ENCODE results near the gene SNX11.

Gene SNX11

DNA sequence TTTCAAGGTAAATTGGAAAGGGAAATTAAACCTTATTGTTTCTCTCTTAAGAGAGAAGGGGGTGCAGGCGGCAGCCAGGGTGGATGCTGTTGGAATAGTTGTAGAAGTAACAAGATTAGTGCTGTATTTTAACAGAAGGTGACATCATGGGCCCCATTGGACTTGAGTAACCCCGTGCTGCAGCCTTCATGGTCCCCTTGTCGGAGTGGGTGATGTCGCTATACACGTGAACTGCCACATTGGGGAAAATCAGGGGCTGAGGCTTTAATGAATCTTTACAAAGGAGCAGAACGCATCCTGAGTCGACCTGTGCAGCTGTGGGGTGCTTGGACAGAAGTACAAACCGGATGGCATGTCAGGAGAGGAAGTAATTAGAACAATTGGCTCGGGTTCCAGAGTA is 3.2 kb downstream of the SNX11 start:
- TF ChIP-seq, protein P1, sequence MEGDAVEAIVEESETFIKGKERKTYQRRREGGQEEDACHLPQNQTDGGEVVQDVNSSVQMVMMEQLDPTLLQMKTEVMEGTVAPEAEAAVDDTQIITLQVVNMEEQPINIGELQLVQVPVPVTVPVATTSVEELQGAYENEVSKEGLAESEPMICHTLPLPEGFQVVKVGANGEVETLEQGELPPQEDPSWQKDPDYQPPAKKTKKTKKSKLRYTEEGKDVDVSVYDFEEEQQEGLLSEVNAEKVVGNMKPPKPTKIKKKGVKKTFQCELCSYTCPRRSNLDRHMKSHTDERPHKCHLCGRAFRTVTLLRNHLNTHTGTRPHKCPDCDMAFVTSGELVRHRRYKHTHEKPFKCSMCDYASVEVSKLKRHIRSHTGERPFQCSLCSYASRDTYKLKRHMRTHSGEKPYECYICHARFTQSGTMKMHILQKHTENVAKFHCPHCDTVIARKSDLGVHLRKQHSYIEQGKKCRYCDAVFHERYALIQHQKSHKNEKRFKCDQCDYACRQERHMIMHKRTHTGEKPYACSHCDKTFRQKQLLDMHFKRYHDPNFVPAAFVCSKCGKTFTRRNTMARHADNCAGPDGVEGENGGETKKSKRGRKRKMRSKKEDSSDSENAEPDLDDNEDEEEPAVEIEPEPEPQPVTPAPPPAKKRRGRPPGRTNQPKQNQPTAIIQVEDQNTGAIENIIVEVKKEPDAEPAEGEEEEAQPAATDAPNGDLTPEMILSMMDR (IDR thresholded peaks at IDR 0.05; ENCODE audit: insufficient read depth, low read depth, low read length, missing control alignments): no peak

GRCh38 chr17:48111937-48112241 is 4.3 kb downstream of the SNX11 start:
- peak overlapping the region; percentile 65 for H3K4me3 ChIP-seq (ENCODE audit: low read depth, low read length)
- TF ChIP-seq, protein P1 (IDR thresholded peaks at IDR 0.05; ENCODE audit: insufficient read depth, low read depth, low read length, missing control alignments): no peak
- no peak for DNase-seq (ENCODE audit: low read depth)

More for the DNA sequence above, 3.2 kb downstream of the SNX11 start:
- DNase-seq (ENCODE audit: low read depth): peak; percentile 52
- H3K4me3 ChIP-seq (ENCODE audit: low read depth, low read length): peak overlapping the region; percentile 89

GRCh38 chr17:48113201-48113676 is 5.7 kb downstream of the SNX11 start:
- peak overlapping the region; percentile 65 for H3K4me3 ChIP-seq (ENCODE audit: low read depth, low read length)
- TF ChIP-seq, protein P1 (IDR thresholded peaks at IDR 0.05; ENCODE audit: insufficient read depth, low read depth, low read length, missing control alignments): no peak
- peak; percentile 90 for DNase-seq (ENCODE audit: low read depth)

DNA sequence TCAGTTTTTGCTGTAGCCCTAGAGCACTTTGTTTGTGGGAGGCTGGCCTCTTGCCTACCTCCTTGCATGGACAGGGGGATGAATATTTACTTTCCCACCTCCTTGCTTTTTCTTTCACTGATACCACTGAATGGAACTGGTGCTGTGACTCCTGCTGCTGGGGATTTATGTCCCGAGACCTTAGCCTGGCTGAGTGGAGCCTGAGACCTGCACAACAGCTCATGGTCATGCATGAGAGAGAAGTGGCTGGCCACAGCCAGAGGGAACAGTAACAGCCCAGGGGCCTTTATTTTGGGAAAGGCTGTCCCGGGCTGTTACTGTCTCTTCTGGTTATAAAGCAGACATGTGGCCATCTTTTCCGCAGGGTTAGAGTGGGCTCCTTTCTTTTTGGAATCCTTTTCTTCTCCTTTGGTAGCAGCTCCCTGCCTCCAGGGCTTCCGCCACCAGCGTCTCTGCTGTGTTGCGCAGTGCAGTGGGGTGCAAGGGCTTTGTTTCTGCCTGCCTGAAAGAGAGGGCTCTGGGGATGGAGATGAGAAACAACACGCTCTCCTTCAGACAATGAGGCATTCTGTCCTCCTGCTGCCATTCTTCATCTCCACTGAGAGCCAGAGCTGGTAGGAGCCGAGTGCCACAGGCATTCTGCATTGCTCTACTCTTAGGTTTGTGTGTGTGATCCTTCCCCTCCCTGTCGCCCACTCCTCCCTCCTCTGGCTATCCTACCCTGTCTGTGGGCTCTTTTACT is 14.5 kb downstream of the SNX11 start:
- H3K4me3 ChIP-seq (ENCODE audit: low read depth, low read length): no peak overlapping the region
- TF ChIP-seq, protein P1 (IDR thresholded peaks at IDR 0.05; ENCODE audit: insufficient read depth, low read depth, low read length, missing control alignments): no peak
- DNase-seq (ENCODE audit: low read depth): no peak

- DNase-seq (ENCODE audit: low read depth): no peak
- TF ChIP-seq, protein P1 (IDR thresholded peaks at IDR 0.05; ENCODE audit: insufficient read depth, low read depth, low read length, missing control alignments): no peak
- no peak overlapping the region for H3K4me3 ChIP-seq (ENCODE audit: low read depth, low read length)
These were observed 15.1 kb downstream of the SNX11 start for GRCh38 chr17:48122665-48123045.

DNA sequence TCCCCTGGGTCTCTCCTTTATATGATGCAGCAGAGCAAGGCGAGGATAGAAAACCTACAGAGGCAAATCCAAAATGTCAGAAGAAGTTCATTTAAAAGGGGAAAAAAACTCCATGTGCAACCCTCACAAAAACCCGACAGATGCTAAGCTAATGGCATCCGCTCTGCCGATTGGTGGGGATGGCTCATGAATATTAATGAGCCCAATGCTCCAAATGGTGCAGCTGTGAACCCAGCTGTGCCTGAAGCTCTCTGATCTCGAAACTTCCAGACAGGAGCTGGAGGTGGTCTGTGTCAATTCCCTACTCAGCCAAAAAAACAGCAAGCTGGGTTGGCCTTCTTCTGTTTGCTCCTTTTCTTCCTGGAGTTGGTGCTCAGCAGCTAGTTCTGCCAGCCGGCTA is 15.5 kb downstream of the SNX11 start:
- H3K4me3 ChIP-seq (ENCODE audit: low read depth, low read length): no peak overlapping the region
- TF ChIP-seq, protein P1 (IDR thresholded peaks at IDR 0.05; ENCODE audit: insufficient read depth, low read depth, low read length, missing control alignments): no peak
- no peak for DNase-seq (ENCODE audit: low read depth)

All from GM12865 (cell line).